Cardiac muscle cell (in vitro differentiated cells and primary cell): ENCODE results near the gene LONRF3. TPM values are rescaled to one million over a fixed set of nuclear protein-coding genes. Genes with fewer than 3 reads are reported as not detected.
"Not testable (repeated sequence)": the region's sequence is repeated elsewhere in the genome, so short reads cannot be mapped to it uniquely, and the experiment has no call there.

ENCODE experiments used
- DNase-seq, 2 donors: peaks; one replicate each; pipeline versions ENCODE4 v3.0.0 to v3.0.0-alpha.2; 2010 to 2017; ENCODE audit warnings: low read depth in 1 of 2, low spot score in 1 of 2
- H3K27ac ChIP-seq: fragments of 200-600 bp; sonication (generic); 2 replicates; pipeline ENCODE4 v1.5.1; 2016
- H3K27me3 ChIP-seq: fragments of 200-600 bp; sonication (generic); 2 replicates; pipeline ENCODE4 v1.6.0; 2016; ENCODE audit warnings: control low read depth
- H3K36me3 ChIP-seq: fragments of 200-600 bp; sonication (generic); 2 replicates; pipeline ENCODE4 v1.5.1; 2016; ENCODE audit warnings: control low read depth
- H3K4me1 ChIP-seq: fragments of 200-600 bp; sonication (generic); 2 replicates; pipeline ENCODE4 v1.8.1; 2017; ENCODE audit warnings: low read depth, mild to moderate bottlenecking, mixed run types
- H3K4me3 ChIP-seq: fragments of 200-600 bp; sonication (generic); 2 replicates; pipeline ENCODE4 v1.5.1; 2016; ENCODE audit warnings: mild to moderate bottlenecking
- H3K9me3 ChIP-seq: fragments of 200-600 bp; sonication (generic); 2 replicates; pipeline ENCODE4 v1.5.1; 2017; ENCODE audit warnings: low read depth, mild to moderate bottlenecking, control low read depth
- CTCF ChIP-seq: IDR thresholded peaks from 2 replicates; pipeline ENCODE4 v1.5.1; 2012; ENCODE audit warnings: low read depth, mild to moderate bottlenecking, low read length
- polyA plus RNA-seq: library from polyadenylated mRNA; unstranded; fragments of >200 nt; fragmentation: Nextera tagmentation; extraction: Ambion mirVana; gene quantifications from 2 replicates; pipeline ENCODE4 v1.2.1, GENCODE V29; 2016
- total RNA-seq: library from RNA; depleted of rRNA; stranded (reverse); fragments of >200 nt; gene quantifications from 2 replicates; pipeline ENCODE4 v1.2.3, GENCODE V29; 2016

The LONRF3 gene
- total and polyA plus RNA-seq, 2 experiments from 2014 or later = 0.09 TPM; not detected in 1

- H3K36me3 ChIP-seq = no peaks in the 10 kb centered on the region
- H3K9me3 ChIP-seq = peaks cover 2% of the 10 kb centered on the region
- H3K4me3 ChIP-seq = no peak overlapping the region
- TF ChIP-seq CTCF = no peak
- H3K4me1 ChIP-seq = no peaks in the 10 kb centered on the region
- H3K27ac ChIP-seq = no peak overlapping the region
- no peak for DNase-seq
- H3K27me3 ChIP-seq = no peaks in the 10 kb centered on the region
Observed at GRCh38 chrX:119013164-119013563, 38.7 kb downstream of the LONRF3 start.

GRCh38 chrX:119015407-119016237, 41.2 kb downstream of the LONRF3 start:
- peak in 1 of 2 donors; percentile 81 for DNase-seq
- Histone ChIP-seq H3K27ac (no peak overlapping the region), H3K36me3 (no peaks in the 10 kb centered on the region), H3K4me1 (no peaks in the 10 kb centered on the region), H3K4me3 (no peak overlapping the region), H3K27me3 (no peaks in the 10 kb centered on the region), H3K9me3 (peaks cover 2% of the 10 kb centered on the region)
- no peak for TF ChIP-seq CTCF

- Histone ChIP-seq H3K9me3 (no peaks in the 10 kb centered on the region), H3K36me3 (no peaks in the 10 kb centered on the region), H3K4me1 (no peaks in the 10 kb centered on the region), H3K27me3 (no peaks in the 10 kb centered on the region), H3K27ac (no peak overlapping the region), H3K4me3 (no peak overlapping the region)
- no peak for TF ChIP-seq CTCF
- no peak for DNase-seq
Observed at GRCh38 chrX:119017077-119017476, 42.7 kb downstream of the LONRF3 start.

GRCh38 chrX:119025900-119026299, 51.5 kb downstream of the LONRF3 start:
- H3K36me3 ChIP-seq = no peaks in the 10 kb centered on the region
- no peak for TF ChIP-seq CTCF
- no peaks in the 10 kb centered on the region for H3K4me1 ChIP-seq
- no peaks in the 10 kb centered on the region for H3K9me3 ChIP-seq
- no peak for DNase-seq
- H3K27ac ChIP-seq = no peak overlapping the region
- no peaks in the 10 kb centered on the region for H3K27me3 ChIP-seq
- H3K4me3 ChIP-seq = no peak overlapping the region

GRCh38 chrX:119026344-119026743, 51.9 kb downstream of the LONRF3 start:
- not testable (repeated sequence) for H3K36me3 ChIP-seq, H3K9me3 ChIP-seq, H3K4me1 ChIP-seq, H3K27me3 ChIP-seq, DNase-seq, H3K27ac ChIP-seq, H3K4me3 ChIP-seq

GRCh38 chrX:119027960-119028732, 53.7 kb downstream of the LONRF3 start:
- H3K4me1 ChIP-seq, H3K27ac ChIP-seq, H3K4me3 ChIP-seq: not testable (repeated sequence)

More at GRCh38 chrX:119027960-119028732, 53.7 kb downstream of the LONRF3 start:
- not testable (repeated sequence) for DNase-seq, H3K36me3 ChIP-seq, H3K27me3 ChIP-seq, H3K9me3 ChIP-seq
